ENCODE measurements around the gene SHROOM4. TPM values are rescaled to one million over a fixed set of nuclear protein-coding genes. Genes with fewer than 3 reads are reported as not detected.

The SHROOM4 gene
- total and polyA plus RNA-seq, 2 of the 13 experiments (the other 11 are each of a cell fraction or from before 2014, with no cell fraction given), result 0.08 to 0.18 TPM

DNA sequence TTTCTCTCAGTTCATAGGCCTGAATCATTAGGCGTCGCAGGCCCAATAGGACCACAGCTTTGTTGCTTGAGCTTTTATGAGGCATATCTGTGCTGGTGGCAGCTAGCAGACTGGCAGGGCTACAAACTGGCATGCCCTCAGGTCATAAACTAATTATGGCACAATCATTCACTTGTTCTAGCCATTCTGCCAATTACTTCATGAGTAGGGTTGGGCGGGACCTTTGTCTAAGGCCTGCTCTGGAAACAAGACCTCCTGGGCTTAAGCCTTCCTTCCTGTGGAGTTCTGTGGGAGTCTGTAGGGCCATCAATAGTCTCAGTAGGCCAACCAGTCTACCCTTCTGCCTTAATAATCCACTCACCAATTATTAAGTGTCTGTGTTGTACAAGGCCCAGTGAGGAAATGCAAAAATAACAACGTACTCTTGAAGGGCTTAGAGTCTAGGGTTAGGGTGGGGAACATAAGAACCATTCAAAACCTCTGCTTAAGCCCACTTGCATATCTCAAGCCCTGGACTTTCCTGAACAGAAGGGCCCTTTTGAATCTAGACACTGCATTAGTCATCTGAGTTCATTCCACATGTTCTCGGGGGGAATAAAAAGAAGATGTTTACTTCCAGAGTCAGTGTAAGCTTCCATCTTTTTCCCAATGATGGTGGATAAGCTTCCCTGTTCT, 44.5 kb downstream of the SHROOM4 start (continued):
- TF ChIP-seq, protein P1, sequence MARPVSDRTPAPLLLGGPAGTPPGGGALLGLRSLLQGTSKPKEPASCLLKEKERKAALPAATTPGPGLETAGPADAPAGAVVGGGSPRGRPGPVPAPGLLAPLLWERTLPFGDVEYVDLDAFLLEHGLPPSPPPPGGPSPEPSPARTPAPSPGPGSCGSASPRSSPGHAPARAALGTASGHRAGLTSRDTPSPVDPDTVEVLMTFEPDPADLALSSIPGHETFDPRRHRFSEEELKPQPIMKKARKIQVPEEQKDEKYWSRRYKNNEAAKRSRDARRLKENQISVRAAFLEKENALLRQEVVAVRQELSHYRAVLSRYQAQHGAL (CRISPR knock-in tag; IDR thresholded peaks at IDR 0.05; ENCODE audit: not compliant biosample characterization), result no peak
- TF ChIP-seq, protein P2, sequence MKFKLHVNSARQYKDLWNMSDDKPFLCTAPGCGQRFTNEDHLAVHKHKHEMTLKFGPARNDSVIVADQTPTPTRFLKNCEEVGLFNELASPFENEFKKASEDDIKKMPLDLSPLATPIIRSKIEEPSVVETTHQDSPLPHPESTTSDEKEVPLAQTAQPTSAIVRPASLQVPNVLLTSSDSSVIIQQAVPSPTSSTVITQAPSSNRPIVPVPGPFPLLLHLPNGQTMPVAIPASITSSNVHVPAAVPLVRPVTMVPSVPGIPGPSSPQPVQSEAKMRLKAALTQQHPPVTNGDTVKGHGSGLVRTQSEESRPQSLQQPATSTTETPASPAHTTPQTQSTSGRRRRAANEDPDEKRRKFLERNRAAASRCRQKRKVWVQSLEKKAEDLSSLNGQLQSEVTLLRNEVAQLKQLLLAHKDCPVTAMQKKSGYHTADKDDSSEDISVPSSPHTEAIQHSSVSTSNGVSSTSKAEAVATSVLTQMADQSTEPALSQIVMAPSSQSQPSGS (CRISPR knock-in tag; IDR thresholded peaks at IDR 0.05), result no peak

DNA sequence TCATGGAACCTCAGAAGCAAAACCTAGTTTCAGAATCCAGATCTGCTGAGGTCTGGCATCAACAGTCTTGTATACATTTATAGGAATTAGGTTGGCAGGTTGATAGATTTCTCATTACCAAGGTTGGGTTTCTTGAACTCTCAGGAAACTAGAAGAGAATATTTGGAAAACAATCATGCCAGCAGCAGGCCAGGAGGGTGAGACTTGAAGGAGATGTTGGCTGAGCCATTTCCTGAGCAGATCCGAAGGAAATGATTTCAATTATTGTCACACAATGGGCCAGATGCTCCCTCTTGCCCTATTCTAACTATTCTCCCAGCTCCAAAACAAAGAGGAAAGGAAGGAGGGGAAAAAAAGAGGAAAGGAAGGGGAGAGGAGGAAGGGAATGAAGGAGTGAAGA, 45.2 kb downstream of the SHROOM4 start:
- no TSS peak for BruUV-seq (replicated peaks)
- Histone ChIP-seq H3K4me3 (replicated peaks in 1 of 3; ENCODE audit: insufficient read depth in 1 of 3, low read depth in 2 of 3, low read length in 3 of 3) (no peak overlapping the region), H3K4me1 (ENCODE audit: insufficient read depth, low read length) (no peaks in the 10 kb centered on the region), H2AFZ (ENCODE audit: low read length) (no peak overlapping the region), H3K9me3 (ENCODE audit: low read length) (no peaks in the 10 kb centered on the region), H3K79me2 (ENCODE audit: insufficient read depth, low read length) (no peaks in the 10 kb centered on the region), H3K27me3 (ENCODE audit: control insufficient read depth in 1 of 2, insufficient read depth in 2 of 2, low read length in 2 of 2) (no peaks in the 10 kb centered on the region), H3K4me2 (ENCODE audit: low read depth, low read length) (no peak overlapping the region), H4K20me1 (ENCODE audit: insufficient read depth, low read length) (no peaks in the 10 kb centered on the region), H3K9ac (ENCODE audit: insufficient read depth, low read depth, low read length) (no peak overlapping the region), H3K27ac (ENCODE audit: extremely low read length, insufficient read depth, low read length) (no peak overlapping the region), H3K36me3 (replicated peaks in 1 of 2; ENCODE audit: control insufficient read depth in 1 of 2, insufficient read depth in 2 of 2, low read length in 2 of 2) (no peaks in the 10 kb centered on the region)
- in situ Hi-C loops (cut with HindIII; ENCODE audit: extremely low pct_ligation_motif_present, low pct_unique_long_range_greater_than_20kb) (no loop called here), intact Hi-C loops (cut with micrococcal nuclease; ENCODE audit: unreplicated experiment) (no loop called here)
- DNase-seq (ENCODE audit: low spot score) (no peak), FAIRE-seq (no peak), ATAC-seq (no peak)
- ChIA-PET POLR2A (no interaction called here), CTCF (ENCODE audit: low intra/inter-chr PET ratio, low total read pairs) (no interaction called here)
- WGBS (ENCODE audit: low lambda C conversion rate), result 64% methylated on average over 1 of the region's 1 CpG
- TF ChIP-seq NR2F1 (CRISPR knock-in tag; IDR thresholded peaks at IDR 0.05) (no peak), GTF2F1 (IDR thresholded peaks at IDR 0.05; ENCODE audit: low read length) (no peak), ZNF292 (CRISPR knock-in tag; IDR thresholded peaks at IDR 0.05; ENCODE audit: borderline replicate concordance, low read depth) (no peak), ZNF367 (CRISPR knock-in tag; IDR thresholded peaks at IDR 0.05; ENCODE audit: borderline replicate concordance) (no peak), ZBTB20 (CRISPR knock-in tag; IDR thresholded peaks at IDR 0.05; ENCODE audit: borderline replicate concordance, low read depth) (no peak), GATAD2A (CRISPR knock-in tag; IDR thresholded peaks at IDR 0.05) (no peak), ZMYM2 (CRISPR knock-in tag; IDR thresholded peaks at IDR 0.05) (no peak), POLR2AphosphoS2 (IDR thresholded peaks at IDR 0.05; ENCODE audit: low read depth, low read length) (no peak), ZBTB42 (CRISPR knock-in tag; IDR thresholded peaks at IDR 0.05) (no peak), U2AF1 (optimal IDR thresholded peaks at IDR 0.05; ENCODE audit: low read depth, low read length) (no peak), RFX1 (IDR thresholded peaks at IDR 0.05) (no peak), TRIM24 (CRISPR knock-in tag; IDR thresholded peaks at IDR 0.05) (no peak)
- TF ChIP-seq, protein P3, sequence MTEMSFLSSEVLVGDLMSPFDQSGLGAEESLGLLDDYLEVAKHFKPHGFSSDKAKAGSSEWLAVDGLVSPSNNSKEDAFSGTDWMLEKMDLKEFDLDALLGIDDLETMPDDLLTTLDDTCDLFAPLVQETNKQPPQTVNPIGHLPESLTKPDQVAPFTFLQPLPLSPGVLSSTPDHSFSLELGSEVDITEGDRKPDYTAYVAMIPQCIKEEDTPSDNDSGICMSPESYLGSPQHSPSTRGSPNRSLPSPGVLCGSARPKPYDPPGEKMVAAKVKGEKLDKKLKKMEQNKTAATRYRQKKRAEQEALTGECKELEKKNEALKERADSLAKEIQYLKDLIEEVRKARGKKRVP (CRISPR knock-in tag; IDR thresholded peaks at IDR 0.05), result no peak
- TF ChIP-seq, protein P4, sequence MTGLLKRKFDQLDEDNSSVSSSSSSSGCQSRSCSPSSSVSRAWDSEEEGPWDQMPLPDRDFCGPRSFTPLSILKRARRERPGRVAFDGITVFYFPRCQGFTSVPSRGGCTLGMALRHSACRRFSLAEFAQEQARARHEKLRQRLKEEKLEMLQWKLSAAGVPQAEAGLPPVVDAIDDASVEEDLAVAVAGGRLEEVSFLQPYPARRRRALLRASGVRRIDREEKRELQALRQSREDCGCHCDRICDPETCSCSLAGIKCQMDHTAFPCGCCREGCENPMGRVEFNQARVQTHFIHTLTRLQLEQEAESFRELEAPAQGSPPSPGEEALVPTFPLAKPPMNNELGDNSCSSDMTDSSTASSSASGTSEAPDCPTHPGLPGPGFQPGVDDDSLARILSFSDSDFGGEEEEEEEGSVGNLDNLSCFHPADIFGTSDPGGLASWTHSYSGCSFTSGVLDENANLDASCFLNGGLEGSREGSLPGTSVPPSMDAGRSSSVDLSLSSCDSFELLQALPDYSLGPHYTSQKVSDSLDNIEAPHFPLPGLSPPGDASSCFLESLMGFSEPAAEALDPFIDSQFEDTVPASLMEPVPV (CRISPR knock-in tag; IDR thresholded peaks at IDR 0.05), result no peak
- TF ChIP-seq, protein P5, sequence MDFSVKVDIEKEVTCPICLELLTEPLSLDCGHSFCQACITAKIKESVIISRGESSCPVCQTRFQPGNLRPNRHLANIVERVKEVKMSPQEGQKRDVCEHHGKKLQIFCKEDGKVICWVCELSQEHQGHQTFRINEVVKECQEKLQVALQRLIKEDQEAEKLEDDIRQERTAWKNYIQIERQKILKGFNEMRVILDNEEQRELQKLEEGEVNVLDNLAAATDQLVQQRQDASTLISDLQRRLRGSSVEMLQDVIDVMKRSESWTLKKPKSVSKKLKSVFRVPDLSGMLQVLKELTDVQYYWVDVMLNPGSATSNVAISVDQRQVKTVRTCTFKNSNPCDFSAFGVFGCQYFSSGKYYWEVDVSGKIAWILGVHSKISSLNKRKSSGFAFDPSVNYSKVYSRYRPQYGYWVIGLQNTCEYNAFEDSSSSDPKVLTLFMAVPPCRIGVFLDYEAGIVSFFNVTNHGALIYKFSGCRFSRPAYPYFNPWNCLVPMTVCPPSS (IDR thresholded peaks at IDR 0.05), result no peak

Data from HepG2 (cell line).